Muscle of back (tissue), 11 donors: Measurements from ENCODE around the gene EXOC4. TPM values are rescaled to one million over a fixed set of nuclear protein-coding genes. Genes with fewer than 3 reads are reported as not detected.
"Not testable (repeated sequence)": the region's sequence is repeated elsewhere in the genome, so short reads cannot be mapped to it uniquely, and the experiment has no call there.

Experiments used
- DNase-seq, 3 donors: peaks; one replicate each; pipeline versions ENCODE4 v3.0.0 to v3.0.0-alpha.2; 2013
- polyA plus RNA-seq, 10 donors: library from polyadenylated mRNA; unstranded; fragments of 120-200 nt; gene quantifications; one replicate each; pipeline ENCODE4 v1.2.1, GENCODE V29; 2013; ENCODE audit not compliant: insufficient read length in 10 of 10

Gene EXOC4
- polyA plus RNA-seq, 10 donors = 42.2 to 74.5 (median 57.6) TPM

DNA sequence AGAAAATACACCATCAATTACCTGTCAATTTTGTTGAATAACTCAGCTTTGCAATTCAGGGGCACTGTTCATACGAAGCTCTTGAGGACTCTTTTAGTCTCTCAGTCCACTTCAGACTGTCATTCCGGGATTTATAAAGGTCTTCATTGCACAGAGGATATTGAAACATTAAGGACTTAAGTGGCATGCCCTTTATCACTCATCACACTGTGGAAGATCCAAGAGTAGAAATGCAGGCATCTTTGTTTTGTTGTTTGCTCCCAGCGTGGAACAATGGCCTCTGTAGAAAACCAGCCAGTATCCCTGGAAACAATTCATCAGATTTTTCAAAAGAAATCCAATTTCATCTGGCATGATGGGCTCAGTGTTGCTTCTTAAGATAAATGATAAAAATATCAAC lies 808.0 kb downstream of the EXOC4 start:
- no peak for DNase-seq

DNA sequence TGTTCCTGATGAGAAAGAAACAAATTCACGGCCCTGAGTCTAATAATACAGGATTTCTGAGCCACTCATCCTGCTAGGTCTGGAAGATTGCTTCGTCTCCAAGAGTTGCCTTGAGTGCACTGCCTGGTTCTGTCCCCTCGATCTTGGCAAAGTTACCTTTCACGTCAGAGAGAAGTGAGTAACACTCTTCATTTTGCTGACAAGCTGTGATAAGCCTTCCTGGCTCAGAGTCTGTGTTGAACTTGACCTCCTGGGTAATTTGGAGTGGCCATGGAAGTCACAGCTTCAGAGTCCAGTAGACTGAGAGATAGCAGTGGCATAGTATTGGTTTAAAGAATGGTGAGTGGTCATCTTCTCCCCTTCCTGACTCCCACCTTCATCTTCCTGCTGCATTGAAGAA lies 809.6 kb downstream of the EXOC4 start:
- no peak for DNase-seq

DNA sequence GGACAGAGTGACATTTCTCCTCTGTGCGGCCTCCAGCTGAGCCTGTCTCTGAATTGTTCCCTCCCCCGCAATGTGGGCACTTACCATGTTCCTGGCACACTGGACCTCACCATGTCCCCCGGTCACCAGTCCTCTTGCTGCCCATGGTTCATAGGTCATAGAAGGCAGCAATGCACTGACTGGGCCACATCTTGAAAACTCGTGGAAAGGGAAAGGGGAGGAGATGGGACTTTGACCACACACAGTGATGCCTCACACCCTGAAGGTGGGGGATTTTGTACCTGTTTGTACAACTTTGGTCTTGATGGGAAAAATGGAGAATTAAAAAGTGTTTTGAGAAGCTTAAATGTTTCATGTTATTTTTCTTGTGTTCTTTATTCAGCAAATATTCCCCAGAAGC lies 812.5 kb downstream of the EXOC4 start:
- no peak for DNase-seq

DNA sequence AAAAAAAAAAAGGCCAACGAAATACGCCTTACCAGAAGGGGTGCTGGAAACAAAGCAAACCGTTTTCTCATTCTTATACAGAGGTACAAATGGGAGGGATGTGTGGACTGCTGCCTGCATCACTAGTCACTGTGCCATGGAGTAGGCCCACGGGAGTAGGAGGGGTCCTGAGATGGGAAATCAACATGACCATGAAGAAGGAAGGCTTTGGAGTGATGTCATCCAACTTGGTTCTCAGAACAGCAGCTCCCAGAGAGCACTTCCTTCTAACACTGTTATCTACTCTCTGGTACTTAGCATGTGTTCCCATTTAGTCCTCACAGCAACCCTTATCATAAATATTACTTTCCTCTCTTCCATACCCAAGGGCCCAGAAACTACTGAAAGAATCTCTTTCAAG lies 814.3 kb downstream of the EXOC4 start:
- no peak for DNase-seq

DNA sequence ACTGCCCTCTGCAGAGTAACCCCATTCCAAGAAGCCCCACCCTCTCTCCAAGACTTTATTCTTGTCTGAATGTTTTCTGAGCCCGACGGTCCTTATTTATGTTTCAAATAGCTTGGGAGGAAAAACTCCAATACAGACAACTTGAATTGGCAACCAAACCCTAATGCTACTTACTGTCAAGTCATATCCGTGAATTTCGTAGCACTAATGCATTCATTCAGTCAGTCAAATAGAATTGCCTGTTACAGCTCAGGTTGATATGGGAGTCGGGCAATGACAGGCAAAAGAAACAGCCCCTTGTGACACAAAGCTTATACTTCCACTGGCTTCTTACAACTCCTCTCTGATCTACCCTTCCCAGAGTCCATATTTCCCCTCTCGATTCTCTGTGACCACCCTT lies 815.8 kb downstream of the EXOC4 start:
- DNase-seq = no peak

DNA sequence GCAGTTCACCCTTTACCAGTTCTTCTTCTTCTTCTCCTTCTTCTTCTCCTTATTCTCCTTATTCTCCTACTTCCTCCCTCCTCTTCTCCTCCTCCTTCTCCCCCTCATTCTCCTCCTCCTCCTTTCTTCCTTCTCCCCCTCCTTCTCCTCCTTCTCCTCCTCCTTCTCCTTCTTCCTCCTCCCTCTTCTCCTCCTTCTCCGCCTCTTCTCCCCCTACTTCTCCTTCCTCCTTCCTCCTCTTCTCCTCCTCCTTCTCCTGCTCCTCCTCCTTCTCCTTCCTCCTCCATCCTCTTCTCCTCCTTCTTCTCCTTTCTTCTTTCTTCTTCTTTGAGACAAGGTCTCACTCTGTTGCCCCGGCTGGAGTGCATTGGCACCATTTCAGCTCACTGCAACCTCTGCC lies 816.3 kb downstream of the EXOC4 start:
- DNase-seq = no peak

DNA sequence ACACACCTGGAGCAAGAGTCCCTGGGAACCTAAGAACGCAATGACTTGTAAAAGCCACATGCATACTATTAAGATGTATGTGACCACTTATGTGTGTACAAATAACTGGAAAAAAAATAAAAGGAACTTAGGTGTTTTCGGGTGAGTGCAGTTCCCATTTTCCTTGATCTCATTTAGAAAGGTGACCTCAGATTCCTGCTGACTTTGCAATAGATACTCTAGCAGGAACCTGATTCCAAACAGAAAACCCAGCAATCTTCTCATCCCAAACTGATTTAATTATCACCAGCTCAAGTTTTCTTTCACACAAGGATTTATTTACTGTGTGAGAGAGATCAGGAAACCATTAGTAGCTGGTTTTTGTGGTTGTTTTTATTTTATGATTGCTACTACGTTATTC lies 817.8 kb downstream of the EXOC4 start:
- no peak for DNase-seq

DNA sequence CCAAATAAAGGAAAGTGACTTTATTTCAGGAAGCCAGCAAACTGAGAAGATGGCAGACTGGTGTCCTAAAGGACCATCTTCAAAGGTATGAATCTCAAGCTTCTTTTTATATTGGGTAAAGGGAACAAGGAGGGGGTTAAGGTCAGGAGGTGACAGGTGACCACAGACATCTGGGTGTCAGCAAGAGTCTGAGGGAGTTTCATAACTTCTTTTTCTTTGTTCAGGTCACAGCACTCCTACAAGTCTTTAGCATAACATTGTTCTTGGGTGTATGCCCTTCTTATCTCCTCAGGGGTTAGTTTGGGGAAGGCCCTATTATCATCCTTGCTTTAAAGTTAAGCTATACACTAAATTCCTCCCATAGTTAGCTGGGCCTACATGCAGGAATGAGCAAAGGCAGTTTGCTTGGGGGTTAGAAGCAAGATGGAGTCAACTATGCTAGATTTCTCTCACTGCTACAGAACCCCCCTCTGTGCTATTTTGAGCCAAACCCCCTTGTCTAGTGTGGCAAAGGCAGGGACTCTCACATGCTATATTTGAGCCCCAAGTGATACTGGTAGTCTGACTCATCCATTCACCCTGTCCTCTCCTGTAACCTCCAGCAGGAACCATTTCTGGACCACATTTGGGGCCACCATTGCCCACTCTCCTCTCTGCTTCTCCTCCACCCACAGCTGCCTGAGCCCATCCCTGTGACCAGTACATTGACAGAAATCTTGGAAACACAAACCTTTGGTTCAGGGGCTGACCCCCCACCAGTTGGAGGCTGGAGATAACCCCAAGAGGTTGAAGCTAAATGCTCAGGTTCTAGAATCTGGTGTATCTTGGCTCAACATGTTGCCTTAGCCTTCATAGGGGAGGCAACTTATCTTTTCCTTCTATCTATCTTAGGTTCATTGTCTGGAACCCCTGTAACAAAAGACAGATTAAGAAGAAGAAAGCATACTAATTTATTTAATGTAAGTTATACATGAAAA lies 818.8 kb downstream of the EXOC4 start:
- no peak for DNase-seq

DNA sequence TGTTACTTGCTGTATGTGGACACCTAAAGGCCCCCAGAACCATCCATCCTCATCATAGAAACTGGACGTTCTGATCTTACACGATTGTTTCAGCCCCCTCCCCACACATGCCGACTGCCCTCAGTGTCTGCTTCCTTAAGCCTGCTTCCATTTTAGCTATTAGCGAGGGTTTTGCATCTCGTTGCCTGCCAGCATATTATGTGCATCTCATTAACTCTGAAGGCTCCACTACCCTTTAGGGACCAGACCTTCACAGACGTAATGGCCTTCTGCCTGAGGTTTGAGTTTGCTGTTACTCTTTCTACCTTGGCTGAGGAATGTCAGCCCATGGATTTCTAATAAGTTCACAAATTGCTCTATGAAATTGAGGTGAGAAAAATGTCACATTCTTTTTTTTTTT lies 820.4 kb downstream of the EXOC4 start:
- DNase-seq = no peak

DNA sequence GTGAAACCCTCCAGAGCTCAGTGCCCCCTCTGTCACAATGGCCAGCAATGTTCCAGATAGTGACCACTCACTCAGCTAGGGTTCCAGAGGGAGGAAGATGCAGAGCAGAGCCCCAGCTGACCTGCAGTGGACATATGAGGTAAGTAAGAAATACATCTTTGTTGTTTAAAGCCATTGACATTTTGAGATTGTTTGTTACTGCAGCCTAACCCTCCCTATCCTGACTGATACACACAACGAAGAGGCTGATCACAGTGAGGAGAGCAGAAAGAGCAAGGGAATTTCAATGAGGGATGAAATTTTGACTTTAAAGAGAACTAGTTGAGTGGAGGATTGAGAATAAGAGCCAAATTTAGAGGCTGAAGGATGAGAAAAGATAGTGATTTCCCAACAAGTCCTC lies 822.9 kb downstream of the EXOC4 start:
- no peak for DNase-seq

DNA sequence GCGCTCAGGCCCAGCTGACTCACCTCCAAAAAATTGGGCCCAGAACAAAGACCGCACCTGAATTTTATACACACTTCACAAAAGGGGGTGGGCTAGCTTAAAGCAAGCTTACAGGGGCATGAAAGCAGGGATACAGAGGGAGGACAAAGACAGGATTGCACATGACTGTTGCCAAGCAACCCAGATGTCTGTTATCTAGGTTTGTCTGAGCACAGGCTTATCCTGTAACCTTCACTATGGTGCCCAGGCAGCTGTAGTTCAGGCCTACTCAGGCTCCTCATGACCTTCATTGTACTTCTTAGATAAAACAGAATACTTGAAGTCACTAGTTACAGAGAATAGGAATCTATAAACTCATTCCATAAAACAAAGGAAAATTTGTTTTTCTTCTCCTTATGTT lies 824.7 kb downstream of the EXOC4 start:
- not testable (repeated sequence) for DNase-seq

DNA sequence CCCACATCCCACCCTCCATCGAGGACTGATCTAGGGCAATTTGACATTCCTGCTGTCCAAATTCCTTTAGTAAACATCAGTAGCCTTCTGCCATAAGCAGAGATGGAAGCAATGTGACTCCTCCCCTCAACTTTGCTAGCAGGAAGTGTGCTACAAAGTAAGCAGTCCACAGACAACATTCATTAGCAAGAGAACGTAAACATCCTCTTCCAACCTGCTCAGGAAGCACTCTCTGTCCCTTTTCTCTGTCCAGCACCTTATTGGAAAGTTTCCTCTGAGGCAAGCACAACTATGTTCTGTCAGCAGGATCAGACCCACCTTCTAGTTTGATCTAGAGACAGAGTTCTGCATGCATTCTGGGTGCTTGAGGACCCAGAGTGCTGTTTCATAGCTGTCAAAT lies 826.1 kb downstream of the EXOC4 start:
- DNase-seq = no peak

DNA sequence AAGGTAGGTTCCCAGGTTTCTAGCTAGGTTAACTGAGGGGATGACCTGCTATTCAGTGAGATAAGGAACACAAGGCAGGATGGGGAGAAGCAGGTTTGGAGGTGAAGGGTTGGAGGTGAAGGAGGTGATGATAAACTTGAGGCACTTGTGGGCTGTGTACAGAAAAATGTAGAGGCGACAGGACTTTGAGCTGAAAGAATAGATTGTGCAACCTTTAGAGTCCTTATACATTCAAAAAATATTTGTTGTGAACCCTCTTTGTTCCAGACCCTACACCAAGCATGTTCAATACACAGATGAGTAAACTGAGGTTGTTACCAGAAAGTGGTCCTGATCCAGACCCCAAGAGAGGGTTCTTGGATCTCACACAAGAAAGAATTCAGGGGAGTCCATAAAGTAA lies 828.8 kb downstream of the EXOC4 start:
- DNase-seq = no peak

DNA sequence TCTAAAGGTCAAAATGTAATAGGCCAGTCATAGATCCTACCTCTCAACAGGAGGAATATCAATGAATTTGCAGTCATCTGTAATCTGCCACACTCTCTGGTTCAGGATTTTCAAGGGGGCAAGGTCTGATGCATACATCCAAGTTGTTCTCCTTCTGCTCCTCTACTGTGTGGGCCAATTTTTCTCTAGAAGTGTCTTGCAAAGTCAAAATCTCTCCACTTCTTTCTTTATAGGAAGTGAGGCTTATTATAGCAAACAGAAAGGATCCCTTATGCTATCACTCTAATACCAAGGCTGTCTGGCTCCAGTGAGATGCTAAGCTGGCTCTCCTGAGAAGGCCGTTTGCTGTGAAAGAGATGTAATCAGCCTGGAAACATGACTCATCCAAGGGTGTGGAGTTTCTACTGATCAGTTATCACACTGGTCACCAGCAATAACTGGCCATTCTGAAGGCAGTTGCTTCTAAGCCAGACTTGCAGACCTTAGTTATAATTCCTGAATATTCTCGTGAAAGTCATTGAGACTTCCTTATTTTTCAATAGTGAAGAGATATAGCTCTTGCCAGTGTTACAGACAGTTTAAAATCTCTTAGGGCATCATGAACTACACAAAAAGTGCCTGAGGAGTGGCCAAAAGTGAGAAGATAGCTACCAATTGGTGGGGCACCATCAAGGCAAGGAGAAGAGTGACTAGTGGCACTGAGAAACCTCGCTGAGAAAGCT lies 831.0 kb downstream of the EXOC4 start:
- no peak for DNase-seq

DNA sequence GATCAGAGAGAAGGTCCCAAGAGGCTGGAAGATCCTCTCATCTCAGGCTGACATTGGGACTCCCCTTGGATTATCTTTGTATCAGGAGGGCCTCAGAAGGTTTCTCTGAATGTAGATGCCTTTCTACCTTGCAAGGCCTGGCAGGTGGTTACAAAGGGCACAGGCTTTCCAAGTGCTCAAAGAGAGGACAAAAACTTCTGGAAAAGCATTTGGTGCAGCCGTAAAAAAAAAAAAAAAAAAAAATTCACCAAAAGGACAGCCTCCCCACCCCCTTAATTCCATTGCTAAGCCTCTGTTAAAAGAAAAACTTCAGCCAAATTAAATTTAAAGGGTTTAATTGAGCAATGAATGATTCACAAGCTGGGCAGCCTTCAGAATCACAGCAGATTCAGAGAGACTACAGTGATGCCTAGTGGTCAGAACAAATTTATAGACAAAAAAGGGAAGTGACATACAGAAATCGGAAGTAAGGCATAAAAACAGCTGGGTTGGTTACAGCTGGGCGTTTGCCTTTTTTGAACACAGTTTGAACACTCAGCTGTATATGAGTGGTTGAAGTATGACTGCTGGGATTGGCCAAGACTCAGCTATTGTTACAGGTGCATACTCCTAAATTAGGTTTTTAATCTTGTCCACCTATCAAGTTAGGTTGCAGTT lies 831.7 kb downstream of the EXOC4 start:
- no peak for DNase-seq

DNA sequence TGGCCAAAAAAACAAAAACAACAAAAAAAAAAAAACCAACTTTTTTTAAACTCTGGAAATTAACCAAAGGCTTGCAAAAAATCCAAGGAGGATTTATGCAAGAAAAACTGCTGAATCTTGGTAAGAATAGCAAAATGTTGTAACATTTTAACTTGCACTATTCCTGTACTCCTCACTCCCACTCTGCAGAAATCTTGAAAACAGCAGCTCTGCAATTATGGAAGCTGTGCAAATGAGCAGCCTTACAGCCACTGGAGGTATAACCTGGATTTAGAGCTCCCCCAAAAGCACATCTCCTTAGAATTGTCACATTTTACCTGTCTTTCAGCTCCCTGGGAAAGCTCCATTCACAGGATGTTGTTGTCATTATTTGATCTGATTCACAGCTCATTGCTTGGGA lies 832.4 kb downstream of the EXOC4 start:
- DNase-seq = no peak

DNA sequence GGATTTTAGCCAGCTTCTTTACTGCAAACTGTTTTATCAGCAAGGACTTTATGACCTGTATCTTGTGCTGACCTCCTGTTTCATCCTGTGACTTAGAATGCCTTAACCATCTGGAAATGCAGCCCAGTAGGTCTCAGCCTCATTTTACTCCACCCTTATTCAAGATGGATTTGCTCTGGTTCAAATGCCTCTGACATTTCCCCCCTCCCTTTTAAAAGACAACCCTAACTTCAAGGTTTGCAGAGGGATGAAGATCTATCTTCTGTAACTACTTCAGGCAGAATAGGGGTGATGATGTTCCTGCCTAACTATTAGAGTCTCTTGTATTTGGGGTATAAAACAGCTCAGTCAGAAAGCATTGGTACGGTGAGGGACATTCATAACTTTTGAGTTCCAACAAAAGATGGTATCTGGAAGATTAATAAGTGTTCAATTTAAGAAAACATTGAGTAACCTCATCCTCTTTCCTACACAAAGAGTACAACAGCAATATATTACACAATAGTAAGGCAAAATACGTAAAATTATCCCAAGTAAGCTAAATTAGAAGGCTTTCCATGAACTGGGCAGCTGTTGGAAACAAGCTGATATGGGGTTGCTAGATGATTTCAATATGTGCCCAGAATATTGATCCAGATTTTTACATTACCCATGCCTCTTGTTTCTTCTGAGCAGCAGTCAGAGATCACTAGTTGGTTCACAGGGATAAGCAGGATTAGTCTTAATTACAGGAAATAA lies 834.3 kb downstream of the EXOC4 start:
- no peak for DNase-seq

DNA sequence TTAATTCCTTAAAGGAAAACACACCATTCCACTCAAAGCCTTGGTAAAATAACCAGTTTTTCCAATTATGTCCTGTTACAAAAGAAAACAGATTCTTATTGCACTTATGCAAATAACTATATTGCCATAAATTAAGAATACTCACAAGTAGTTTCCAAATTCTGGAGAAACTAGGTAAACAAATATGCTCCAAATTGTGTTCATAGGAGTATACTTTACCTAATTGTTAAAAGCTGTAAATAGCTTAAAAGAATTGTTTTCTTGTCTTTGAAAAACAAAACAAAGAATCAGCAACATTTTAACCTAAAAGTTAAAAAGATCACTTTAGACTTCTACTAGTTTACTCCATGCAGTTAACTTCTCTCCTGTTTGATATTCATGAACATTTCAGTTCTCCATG lies 835.3 kb downstream of the EXOC4 start:
- no peak for DNase-seq

DNA sequence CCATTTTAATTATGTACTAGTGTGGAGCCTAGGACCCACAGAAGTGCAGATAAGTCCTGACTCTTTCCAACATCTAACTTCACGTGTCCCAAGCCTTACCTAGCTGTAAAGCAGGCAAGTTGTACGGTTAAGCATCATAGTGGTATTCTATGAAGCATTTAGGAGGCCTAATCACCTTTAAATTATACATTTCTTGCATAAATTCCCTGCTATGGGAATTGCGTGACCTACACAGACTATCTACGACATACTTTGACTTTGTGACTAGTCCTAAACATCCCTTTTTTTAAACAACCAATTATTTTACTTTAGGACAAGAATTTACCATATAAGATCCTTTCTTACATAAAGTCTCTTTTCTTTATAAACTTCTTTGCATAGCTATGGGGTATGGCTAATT lies 836.6 kb downstream of the EXOC4 start:
- DNase-seq = no peak

DNA sequence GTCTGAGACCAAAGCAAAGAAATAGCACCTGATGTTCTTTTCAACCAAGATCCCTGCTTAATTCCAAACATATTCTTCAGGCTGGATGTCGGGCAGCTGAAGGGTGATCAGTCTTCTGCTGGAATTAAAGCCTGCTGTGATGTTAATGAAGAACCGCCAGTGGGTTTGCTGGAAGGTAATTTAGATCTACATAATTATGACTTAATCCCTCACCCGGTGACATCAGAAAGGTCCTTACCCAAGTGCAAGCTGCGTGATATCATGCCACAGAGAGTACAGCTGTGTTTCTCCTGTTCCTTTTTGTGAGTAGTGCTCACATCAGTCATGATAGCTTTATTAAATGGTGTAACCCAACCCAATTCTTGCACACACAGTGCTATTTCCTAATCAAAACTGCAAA lies 845.2 kb downstream of the EXOC4 start:
- no peak for DNase-seq

DNA sequence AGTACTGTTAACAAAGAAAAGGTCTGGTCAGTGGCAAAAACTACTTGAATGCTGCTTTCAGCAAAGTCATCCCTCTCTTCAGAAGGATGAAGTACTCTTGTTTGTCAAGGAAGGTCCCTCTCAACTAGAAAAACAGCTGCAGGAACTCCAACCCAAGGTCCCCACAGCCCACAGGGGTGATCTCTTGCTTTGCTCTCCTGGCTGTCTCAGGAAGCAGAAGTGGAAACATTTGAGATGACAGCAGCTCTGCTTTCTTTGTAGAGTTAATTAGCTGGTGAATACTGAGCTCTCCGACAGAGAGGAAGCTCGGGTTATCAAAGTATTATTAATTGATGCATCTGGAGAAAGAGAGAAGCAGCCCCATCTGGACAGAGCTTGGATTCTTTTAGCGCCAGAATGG lies 848.8 kb downstream of the EXOC4 start:
- DNase-seq = no peak

DNA sequence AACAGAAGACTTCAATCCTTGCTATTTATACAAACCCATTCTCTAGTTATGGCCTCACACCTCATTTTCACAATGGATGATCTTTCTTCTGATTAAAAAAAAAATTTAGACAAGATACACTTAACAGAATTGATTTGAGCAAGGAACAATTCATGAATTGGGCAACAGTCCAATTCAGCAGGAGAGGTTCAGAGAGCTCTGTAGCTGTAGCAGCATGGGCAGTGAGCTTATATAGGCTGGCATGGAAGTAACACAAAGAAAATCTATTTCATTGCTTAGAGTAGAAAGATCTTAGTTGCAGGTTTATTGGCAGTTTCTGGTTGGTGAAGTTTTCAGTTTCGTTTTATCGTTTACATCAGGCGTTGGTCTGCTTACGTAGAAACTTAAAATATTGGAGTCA lies 851.3 kb downstream of the EXOC4 start:
- DNase-seq = no peak
